SK-N-SH (cell line): Measurements from ENCODE around the gene RBBP8. TPM values are rescaled to one million over a fixed set of nuclear protein-coding genes. Genes with fewer than 3 reads are reported as not detected.

Experiments
- CTCF ChIA-PET: fragments of 300-600, 350-600 bp; formaldehyde crosslinking; extraction: SDS; loops from one replicate; lab custom pipeline; 2021; lab: Yijun Ruan, JAX
- POLR2A ChIA-PET: fragments of 350-600 bp; sonication (Branson Sonifier 250); formaldehyde crosslinking; extraction: SDS; loops from one replicate; lab custom pipeline; 2020; ENCODE audit warnings: antibody characterized with exemption, inconsistent platforms; lab: Yijun Ruan, JAX
- DNase-seq: peaks from one replicate; pipeline ENCODE4 v3.0.0; 2012
- H2AFZ ChIP-seq: fragments of 200-600 bp; sonication (generic); 2 replicates; pipeline ENCODE4 v1.8.1; 2016; ENCODE audit warnings: antibody characterized with exemption, mild to moderate bottlenecking, low read depth
- H3F3A ChIP-seq: fragments of 200-600 bp; sonication (generic); replicated peaks from 2 replicates; pipeline ENCODE3; 2016; ENCODE audit warnings: antibody characterized with exemption, mild to moderate bottlenecking; ENCODE audit not compliant: insufficient read depth
- H3K27ac ChIP-seq, 2 experiments: fragments of 200-500 bp in 1 of 2; fragments of 200-600 bp in 1 of 2; sonication (Bioruptor generic) in 1 of 2; sonication (generic), shearing (Covaris generic) in 1 of 2; 2 replicates each; pipeline versions ENCODE4 v1.5.1 to v1.6.1; 2014 to 2016; ENCODE audit warnings: low read depth in 2 of 2, inconsistent platforms in 1 of 2, low read length in 1 of 2, mild to moderate bottlenecking in 1 of 2, mixed read lengths in 1 of 2
- H3K27me3 ChIP-seq: fragments of 200-600 bp; sonication (generic), shearing (Covaris generic); 2 replicates; pipeline ENCODE4 v1.6.1; 2016; ENCODE audit warnings: mixed run types; ENCODE audit not compliant: insufficient read depth
- H3K36me3 ChIP-seq, 2 experiments: fragments of 200-500 bp in 1 of 2; fragments of 200-600 bp in 1 of 2; sonication (Bioruptor generic) in 1 of 2; sonication (generic) in 1 of 2; replicated peaks in 1 of 2; 2 replicates each; pipeline versions ENCODE3 to v1.5.1; 2014 to 2016; ENCODE audit warnings: low read length in 1 of 2, mild to moderate bottlenecking in 1 of 2; ENCODE audit not compliant: insufficient read depth in 2 of 2, control insufficient read depth in 1 of 2
- H3K4me1 ChIP-seq, 2 experiments: fragments of 200-500 bp in 1 of 2; fragments of 200-600 bp in 1 of 2; sonication (Bioruptor generic) in 1 of 2; sonication (generic), shearing (Covaris generic) in 1 of 2; 2 replicates each; pipeline versions ENCODE4 v1.5.1 to v1.6.1; 2014 to 2016; ENCODE audit warnings: low read depth in 1 of 2, low read length in 1 of 2, mixed run types in 1 of 2; ENCODE audit not compliant: insufficient read depth in 2 of 2, control insufficient read depth in 1 of 2
- H3K4me2 ChIP-seq: fragments of 200-600 bp; sonication (generic), shearing (Covaris generic); 2 replicates; pipeline ENCODE4 v1.6.1; 2017; ENCODE audit warnings: mixed run types
- H3K4me3 ChIP-seq, 2 experiments: fragments of 200-500 bp in 1 of 2; fragments of 200-600 bp in 1 of 2; sonication (Bioruptor generic) in 1 of 2; sonication (generic), shearing (Covaris generic) in 1 of 2; 2 replicates each; pipeline versions ENCODE4 v1.5.1 to v1.8.1; 2014 to 2016; ENCODE audit warnings: low read depth in 2 of 2, inconsistent platforms in 1 of 2, low read length in 1 of 2, mild to moderate bottlenecking in 1 of 2, mixed read lengths in 1 of 2, moderate library complexity in 1 of 2
- H3K79me2 ChIP-seq: fragments of 200-600 bp; sonication (generic); 2 replicates; pipeline ENCODE4 v1.8.1; 2017; ENCODE audit warnings: mild to moderate bottlenecking; ENCODE audit not compliant: insufficient read depth
- H3K9ac ChIP-seq: fragments of 200-600 bp; sonication (generic); 2 replicates; pipeline ENCODE4 v1.6.1; 2017; ENCODE audit warnings: mixed run types
- H3K9me2 ChIP-seq: fragments of 200-600 bp; sonication (generic); 2 replicates; pipeline ENCODE4 v1.6.1; 2017; ENCODE audit warnings: mixed run types
- H3K9me3 ChIP-seq: fragments of 200-600 bp; sonication (generic); 2 replicates; pipeline ENCODE4 v1.6.1; 2017; ENCODE audit warnings: mixed run types, mild to moderate bottlenecking, moderate library complexity
- H4K20me1 ChIP-seq: fragments of 200-600 bp; sonication (generic); 2 replicates; pipeline ENCODE4 v1.6.1; 2017; ENCODE audit warnings: mild to moderate bottlenecking, mixed run types; ENCODE audit not compliant: insufficient read depth
- EP300 ChIP-seq, 2 experiments: IDR thresholded peaks; 2 replicates each; pipeline versions ENCODE4 v1.4.0 to v1.6.1; 2012; ENCODE audit warnings: borderline replicate concordance in 1 of 2, low read depth in 1 of 2, low read length in 1 of 2
- EZH2phosphoT487 ChIP-seq: fragments of 200-600 bp; sonication (generic); IDR thresholded peaks from 2 replicates; pipeline ENCODE4 v1.6.1; 2017; ENCODE audit warnings: low read depth, mixed run types, mild to moderate bottlenecking, antibody characterized with exemption, moderate library complexity, borderline replicate concordance
- FOXJ3 ChIP-seq: sonication (generic); formaldehyde crosslinking; IDR thresholded peaks from 2 replicates; pipeline ENCODE4 v1.5.1; 2020; ENCODE audit warnings: mild to moderate bottlenecking, missing genetic modification reagents
- FOXM1 ChIP-seq: IDR thresholded peaks from 2 replicates; pipeline ENCODE4 v1.4.0; 2012; ENCODE audit warnings: low read depth, mild to moderate bottlenecking
- JUND ChIP-seq: IDR thresholded peaks from 2 replicates; pipeline ENCODE4 v1.4.0; 2012
- MXI1 ChIP-seq: IDR thresholded peaks from 2 replicates; pipeline ENCODE4 v1.6.1; 2012; ENCODE audit warnings: mild to moderate bottlenecking, low read depth, low read length, improper control_type of control experiment
- NRF1 ChIP-seq: IDR thresholded peaks from 2 replicates; pipeline ENCODE4 v1.6.1; 2012; ENCODE audit warnings: low read depth, mild to moderate bottlenecking, low read length
- RAD21 ChIP-seq: IDR thresholded peaks from 2 replicates; pipeline ENCODE4 v1.6.1; 2012; ENCODE audit warnings: mild to moderate bottlenecking, low read length
- RFX5 ChIP-seq: IDR thresholded peaks from 2 replicates; pipeline ENCODE4 v1.6.1; 2012; ENCODE audit warnings: mild to moderate bottlenecking, improper control_type of control experiment, low read length
- SMC3 ChIP-seq: IDR thresholded peaks from 2 replicates; pipeline ENCODE4 v1.6.1; 2012; ENCODE audit warnings: low read depth, low read length, improper control_type of control experiment
- TAF1 ChIP-seq: IDR thresholded peaks from 2 replicates; pipeline ENCODE4 v1.6.1; 2012; ENCODE audit warnings: low read depth, mild to moderate bottlenecking, low read length, moderate library complexity, borderline replicate concordance
- TEAD4 ChIP-seq: IDR thresholded peaks from 2 replicates; pipeline ENCODE4 v1.4.0; 2012; ENCODE audit warnings: mild to moderate bottlenecking, borderline replicate concordance; ENCODE audit not compliant: insufficient read depth
- WGBS: methylation state at CpG from one replicate; pipeline ENCODE4 v1.1.6; 2017; ENCODE audit warnings: low lambda C conversion rate; 5-methylcytosine and 5-hydroxymethylcytosine counted together
- polyA plus RNA-seq, 3 experiments: library from polyadenylated mRNA; depleted of rRNA; stranded (reverse); fragments of >200 nt; gene quantifications; 2 replicates each; pipeline ENCODE4 v1.2.3, GENCODE V29; 2012
- TF ChIP-seq, protein P1 (sequence below): IDR thresholded peaks from 2 replicates; pipeline ENCODE4 v1.6.1; 2012; ENCODE audit warnings: mild to moderate bottlenecking, low read depth, low read length, moderate library complexity
- TF ChIP-seq, protein P2 (sequence below): IDR thresholded peaks from 2 replicates; pipeline ENCODE4 v1.4.0; 2012; ENCODE audit warnings: low read depth, borderline replicate concordance
- TF ChIP-seq, protein P3 (sequence below): fragments of 200-600 bp; sonication (generic); IDR thresholded peaks from 2 replicates; pipeline ENCODE4 v1.6.1; 2017; ENCODE audit warnings: antibody characterized with exemption, mild to moderate bottlenecking, moderate library complexity
- TF ChIP-seq, protein P4 (sequence below): fragments of 150-350 bp; IDR thresholded peaks from 2 replicates; pipeline ENCODE4 v1.6.1; 2016; ENCODE audit warnings: mild to moderate bottlenecking, low read depth, low read length

The RBBP8 gene
- polyA plus RNA-seq, 1 of the 3 experiments (the other 2 are of a cell fraction): 9.6 TPM

DNA sequence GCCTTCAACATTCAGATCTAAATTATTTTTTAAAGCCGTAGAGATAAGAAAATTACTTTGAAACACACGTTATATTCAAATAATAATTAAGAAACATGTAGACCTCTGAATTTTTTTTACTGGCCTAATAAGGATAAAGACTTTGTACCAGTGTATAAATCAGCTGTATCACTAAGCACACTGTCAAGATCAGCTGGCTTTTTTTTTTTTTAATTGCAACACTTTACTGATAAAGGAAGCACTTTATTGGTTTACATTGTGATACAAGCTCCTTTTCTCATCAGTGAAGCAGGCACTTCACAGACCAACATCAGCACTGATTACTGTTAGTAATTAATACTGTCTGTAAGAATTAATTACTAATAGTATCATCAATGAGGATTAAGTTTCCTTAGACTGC is 88.5 kb downstream of the RBBP8 start:
- Histone ChIP-seq H3K4me3 (no peak overlapping the region), H3F3A (peaks cover 5% of the 10 kb centered on the region), H4K20me1 (no peaks in the 10 kb centered on the region), H3K36me3 (peaks cover 13 to 15% of the 10 kb centered on the region in 2 experiments), H3K27ac (no peak overlapping the region), H3K79me2 (no peaks in the 10 kb centered on the region), H2AFZ (no peak overlapping the region), H3K9me2 (no peaks in the 10 kb centered on the region), H3K4me1 (no peaks in the 10 kb centered on the region), H3K9me3 (no peaks in the 10 kb centered on the region), H3K27me3 (no peaks in the 10 kb centered on the region), H3K4me2 (no peak overlapping the region)
- POLR2A ChIA-PET: no interaction called here
- 94% methylated on average over 2 of the region's 2 CpGs for WGBS
- TF ChIP-seq MXI1: no peak
- TF ChIP-seq SMC3: no peak
- no peak for TF ChIP-seq EZH2phosphoT487
- TF ChIP-seq EP300 (IDR thresholded peaks at IDR 0.05; ENCODE audit: borderline replicate concordance in 1 of 2, low read depth in 1 of 2, low read length in 1 of 2): no peak
- TF ChIP-seq RFX5: no peak
- TF ChIP-seq NRF1: no peak
- no peak for TF ChIP-seq RAD21
- TF ChIP-seq TAF1: no peak
- TF ChIP-seq FOXJ3: no peak
- no peak for TF ChIP-seq FOXM1
- TF ChIP-seq TEAD4: no peak
- no peak for TF ChIP-seq JUND
- TF ChIP-seq, all 33 proteins: peak for 0
- no peak overlapping the region for H3K9ac ChIP-seq
- CTCF ChIA-PET: interaction anchor here (1.0 kb wide), 1 partner anchor 10 kb away, joined by 4 read pairs; no protein-coding TSS in a partner anchor
- no peak for DNase-seq

DNA sequence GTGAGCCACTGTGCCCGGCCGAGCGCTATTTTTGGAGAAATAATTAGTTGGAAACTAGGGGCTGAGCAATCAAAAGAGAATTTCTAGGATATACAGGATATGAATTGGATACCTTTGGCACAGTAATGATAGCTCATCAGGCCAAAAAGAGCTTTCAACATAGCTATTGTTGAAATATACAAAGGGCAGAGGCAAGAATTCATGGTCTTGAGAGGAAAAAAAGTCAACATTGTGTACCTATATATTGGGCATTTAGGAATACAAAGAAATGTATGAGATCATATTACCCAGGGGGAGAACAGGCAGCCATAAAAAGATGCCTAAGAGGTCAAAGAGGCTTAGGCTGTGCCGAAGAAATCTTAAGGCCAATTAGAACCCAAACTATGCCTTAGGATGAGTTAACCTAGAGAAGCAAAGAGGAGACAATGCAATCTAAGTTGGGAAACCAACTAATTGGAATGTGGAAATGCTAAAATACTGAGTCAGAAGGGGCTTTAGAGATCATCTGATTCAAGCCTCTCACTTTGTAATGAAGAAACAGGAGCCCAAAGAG is 99.0 kb downstream of the RBBP8 start:
- Histone ChIP-seq H3F3A (peaks cover 4% of the 10 kb centered on the region), H3K79me2 (no peaks in the 10 kb centered on the region), H2AFZ (peak overlapping the region; percentile 64), H4K20me1 (no peaks in the 10 kb centered on the region), H3K4me2 (peak overlapping the region; percentile 13; the same call in 1 of the 2 replicates), H3K36me3 (peaks cover 2 to 4% of the 10 kb centered on the region in 2 experiments), H3K9ac (no peak overlapping the region), H3K27ac (peak overlapping the region in 1 of 2 experiments; percentile 44; a peak in 2 of 4 replicates), H3K9me3 (no peaks in the 10 kb centered on the region), H3K4me1 (peaks cover 0 to 17% of the 10 kb centered on the region in 2 experiments; a peak in 2 of 4 replicates), H3K4me3 (no peak overlapping the region), H3K27me3 (no peaks in the 10 kb centered on the region), H3K9me2 (no peaks in the 10 kb centered on the region)
- ChIA-PET CTCF (interaction anchor here (0.7 to 3.6 kb wide), 19 partner anchors 9 to 380 kb away, joined by 3 to 21 read pairs (median 4); no protein-coding TSS in a partner anchor), POLR2A (no interaction called here)
- no peak for DNase-seq
- WGBS: 89% methylated on average over 4 of the region's 4 CpGs
- TF ChIP-seq, protein P1, sequence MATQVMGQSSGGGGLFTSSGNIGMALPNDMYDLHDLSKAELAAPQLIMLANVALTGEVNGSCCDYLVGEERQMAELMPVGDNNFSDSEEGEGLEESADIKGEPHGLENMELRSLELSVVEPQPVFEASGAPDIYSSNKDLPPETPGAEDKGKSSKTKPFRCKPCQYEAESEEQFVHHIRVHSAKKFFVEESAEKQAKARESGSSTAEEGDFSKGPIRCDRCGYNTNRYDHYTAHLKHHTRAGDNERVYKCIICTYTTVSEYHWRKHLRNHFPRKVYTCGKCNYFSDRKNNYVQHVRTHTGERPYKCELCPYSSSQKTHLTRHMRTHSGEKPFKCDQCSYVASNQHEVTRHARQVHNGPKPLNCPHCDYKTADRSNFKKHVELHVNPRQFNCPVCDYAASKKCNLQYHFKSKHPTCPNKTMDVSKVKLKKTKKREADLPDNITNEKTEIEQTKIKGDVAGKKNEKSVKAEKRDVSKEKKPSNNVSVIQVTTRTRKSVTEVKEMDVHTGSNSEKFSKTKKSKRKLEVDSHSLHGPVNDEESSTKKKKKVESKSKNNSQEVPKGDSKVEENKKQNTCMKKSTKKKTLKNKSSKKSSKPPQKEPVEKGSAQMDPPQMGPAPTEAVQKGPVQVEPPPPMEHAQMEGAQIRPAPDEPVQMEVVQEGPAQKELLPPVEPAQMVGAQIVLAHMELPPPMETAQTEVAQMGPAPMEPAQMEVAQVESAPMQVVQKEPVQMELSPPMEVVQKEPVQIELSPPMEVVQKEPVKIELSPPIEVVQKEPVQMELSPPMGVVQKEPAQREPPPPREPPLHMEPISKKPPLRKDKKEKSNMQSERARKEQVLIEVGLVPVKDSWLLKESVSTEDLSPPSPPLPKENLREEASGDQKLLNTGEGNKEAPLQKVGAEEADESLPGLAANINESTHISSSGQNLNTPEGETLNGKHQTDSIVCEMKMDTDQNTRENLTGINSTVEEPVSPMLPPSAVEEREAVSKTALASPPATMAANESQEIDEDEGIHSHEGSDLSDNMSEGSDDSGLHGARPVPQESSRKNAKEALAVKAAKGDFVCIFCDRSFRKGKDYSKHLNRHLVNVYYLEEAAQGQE: no peak
- TF ChIP-seq, protein P2, sequence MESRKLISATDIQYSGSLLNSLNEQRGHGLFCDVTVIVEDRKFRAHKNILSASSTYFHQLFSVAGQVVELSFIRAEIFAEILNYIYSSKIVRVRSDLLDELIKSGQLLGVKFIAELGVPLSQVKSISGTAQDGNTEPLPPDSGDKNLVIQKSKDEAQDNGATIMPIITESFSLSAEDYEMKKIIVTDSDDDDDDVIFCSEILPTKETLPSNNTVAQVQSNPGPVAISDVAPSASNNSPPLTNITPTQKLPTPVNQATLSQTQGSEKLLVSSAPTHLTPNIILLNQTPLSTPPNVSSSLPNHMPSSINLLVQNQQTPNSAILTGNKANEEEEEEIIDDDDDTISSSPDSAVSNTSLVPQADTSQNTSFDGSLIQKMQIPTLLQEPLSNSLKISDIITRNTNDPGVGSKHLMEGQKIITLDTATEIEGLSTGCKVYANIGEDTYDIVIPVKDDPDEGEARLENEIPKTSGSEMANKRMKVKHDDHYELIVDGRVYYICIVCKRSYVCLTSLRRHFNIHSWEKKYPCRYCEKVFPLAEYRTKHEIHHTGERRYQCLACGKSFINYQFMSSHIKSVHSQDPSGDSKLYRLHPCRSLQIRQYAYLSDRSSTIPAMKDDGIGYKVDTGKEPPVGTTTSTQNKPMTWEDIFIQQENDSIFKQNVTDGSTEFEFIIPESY: no peak
- TF ChIP-seq EP300 (IDR thresholded peaks at IDR 0.05; ENCODE audit: borderline replicate concordance in 1 of 2, low read depth in 1 of 2, low read length in 1 of 2) (no peak), SMC3 (no peak), MXI1 (no peak), TAF1 (no peak)
- TF ChIP-seq, protein P3, sequence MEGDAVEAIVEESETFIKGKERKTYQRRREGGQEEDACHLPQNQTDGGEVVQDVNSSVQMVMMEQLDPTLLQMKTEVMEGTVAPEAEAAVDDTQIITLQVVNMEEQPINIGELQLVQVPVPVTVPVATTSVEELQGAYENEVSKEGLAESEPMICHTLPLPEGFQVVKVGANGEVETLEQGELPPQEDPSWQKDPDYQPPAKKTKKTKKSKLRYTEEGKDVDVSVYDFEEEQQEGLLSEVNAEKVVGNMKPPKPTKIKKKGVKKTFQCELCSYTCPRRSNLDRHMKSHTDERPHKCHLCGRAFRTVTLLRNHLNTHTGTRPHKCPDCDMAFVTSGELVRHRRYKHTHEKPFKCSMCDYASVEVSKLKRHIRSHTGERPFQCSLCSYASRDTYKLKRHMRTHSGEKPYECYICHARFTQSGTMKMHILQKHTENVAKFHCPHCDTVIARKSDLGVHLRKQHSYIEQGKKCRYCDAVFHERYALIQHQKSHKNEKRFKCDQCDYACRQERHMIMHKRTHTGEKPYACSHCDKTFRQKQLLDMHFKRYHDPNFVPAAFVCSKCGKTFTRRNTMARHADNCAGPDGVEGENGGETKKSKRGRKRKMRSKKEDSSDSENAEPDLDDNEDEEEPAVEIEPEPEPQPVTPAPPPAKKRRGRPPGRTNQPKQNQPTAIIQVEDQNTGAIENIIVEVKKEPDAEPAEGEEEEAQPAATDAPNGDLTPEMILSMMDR: no peak
- TF ChIP-seq, protein P4, sequence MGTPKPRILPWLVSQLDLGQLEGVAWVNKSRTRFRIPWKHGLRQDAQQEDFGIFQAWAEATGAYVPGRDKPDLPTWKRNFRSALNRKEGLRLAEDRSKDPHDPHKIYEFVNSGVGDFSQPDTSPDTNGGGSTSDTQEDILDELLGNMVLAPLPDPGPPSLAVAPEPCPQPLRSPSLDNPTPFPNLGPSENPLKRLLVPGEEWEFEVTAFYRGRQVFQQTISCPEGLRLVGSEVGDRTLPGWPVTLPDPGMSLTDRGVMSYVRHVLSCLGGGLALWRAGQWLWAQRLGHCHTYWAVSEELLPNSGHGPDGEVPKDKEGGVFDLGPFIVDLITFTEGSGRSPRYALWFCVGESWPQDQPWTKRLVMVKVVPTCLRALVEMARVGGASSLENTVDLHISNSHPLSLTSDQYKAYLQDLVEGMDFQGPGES: no peak
